ENCODE measurements around the gene TESK1.

Gene TESK1

DNA sequence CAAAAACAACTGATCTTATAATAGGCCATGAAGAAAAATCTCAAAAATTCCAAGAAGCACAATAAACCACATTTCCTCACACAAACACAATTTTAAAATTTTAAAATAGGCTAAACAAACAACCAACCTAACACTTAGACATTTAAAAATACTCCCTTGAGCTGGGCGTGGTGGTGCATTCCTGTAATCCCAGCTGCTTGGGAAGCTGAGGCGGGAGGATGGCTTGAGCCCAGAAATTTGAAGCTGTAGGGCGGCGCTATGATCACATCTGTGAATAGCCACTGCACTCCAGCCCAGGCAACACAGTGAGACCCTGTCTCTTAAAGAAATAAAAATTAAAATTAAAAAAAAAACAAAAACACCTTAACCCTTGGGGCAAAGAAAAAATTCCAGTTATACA is 36.9 kb upstream of the TESK1 start:
- ChIA-PET CTCF (interaction anchor here (1.2 to 2.7 kb wide), 3 partner anchors 9 to 20 kb away, joined by 3 to 8 read pairs (median 3); no protein-coding TSS in a partner anchor), POLR2A (no interaction called here)
- TF ChIP-seq, protein P1, sequence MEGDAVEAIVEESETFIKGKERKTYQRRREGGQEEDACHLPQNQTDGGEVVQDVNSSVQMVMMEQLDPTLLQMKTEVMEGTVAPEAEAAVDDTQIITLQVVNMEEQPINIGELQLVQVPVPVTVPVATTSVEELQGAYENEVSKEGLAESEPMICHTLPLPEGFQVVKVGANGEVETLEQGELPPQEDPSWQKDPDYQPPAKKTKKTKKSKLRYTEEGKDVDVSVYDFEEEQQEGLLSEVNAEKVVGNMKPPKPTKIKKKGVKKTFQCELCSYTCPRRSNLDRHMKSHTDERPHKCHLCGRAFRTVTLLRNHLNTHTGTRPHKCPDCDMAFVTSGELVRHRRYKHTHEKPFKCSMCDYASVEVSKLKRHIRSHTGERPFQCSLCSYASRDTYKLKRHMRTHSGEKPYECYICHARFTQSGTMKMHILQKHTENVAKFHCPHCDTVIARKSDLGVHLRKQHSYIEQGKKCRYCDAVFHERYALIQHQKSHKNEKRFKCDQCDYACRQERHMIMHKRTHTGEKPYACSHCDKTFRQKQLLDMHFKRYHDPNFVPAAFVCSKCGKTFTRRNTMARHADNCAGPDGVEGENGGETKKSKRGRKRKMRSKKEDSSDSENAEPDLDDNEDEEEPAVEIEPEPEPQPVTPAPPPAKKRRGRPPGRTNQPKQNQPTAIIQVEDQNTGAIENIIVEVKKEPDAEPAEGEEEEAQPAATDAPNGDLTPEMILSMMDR (IDR thresholded peaks at IDR 0.05; ENCODE audit: control extremely low read depth, extremely low read depth, low read depth, missing control alignments), result no peak
- DNase-seq (ENCODE audit: extremely low spot score), result no peak

DNA sequence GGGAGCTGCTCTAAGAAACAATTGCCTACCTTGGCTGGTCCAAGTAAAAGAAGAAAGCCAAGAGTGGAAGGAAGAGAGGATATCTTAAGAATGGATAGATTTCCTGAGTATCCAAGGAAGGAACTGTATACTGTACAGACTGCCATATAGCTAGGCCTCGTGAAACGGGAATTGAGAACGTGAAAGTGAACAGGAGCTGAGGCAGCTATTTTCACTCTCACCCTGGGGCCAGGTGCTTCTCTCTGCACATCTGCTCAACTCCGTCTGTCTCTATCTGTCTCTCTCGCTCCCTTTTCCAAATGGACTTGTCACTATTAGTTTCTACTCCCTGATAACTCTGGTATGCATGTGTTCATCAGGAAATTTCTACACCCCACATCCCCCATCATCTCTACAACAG is 35.9 kb upstream of the TESK1 start:
- POLR2A ChIA-PET, result no interaction called here

DNA sequence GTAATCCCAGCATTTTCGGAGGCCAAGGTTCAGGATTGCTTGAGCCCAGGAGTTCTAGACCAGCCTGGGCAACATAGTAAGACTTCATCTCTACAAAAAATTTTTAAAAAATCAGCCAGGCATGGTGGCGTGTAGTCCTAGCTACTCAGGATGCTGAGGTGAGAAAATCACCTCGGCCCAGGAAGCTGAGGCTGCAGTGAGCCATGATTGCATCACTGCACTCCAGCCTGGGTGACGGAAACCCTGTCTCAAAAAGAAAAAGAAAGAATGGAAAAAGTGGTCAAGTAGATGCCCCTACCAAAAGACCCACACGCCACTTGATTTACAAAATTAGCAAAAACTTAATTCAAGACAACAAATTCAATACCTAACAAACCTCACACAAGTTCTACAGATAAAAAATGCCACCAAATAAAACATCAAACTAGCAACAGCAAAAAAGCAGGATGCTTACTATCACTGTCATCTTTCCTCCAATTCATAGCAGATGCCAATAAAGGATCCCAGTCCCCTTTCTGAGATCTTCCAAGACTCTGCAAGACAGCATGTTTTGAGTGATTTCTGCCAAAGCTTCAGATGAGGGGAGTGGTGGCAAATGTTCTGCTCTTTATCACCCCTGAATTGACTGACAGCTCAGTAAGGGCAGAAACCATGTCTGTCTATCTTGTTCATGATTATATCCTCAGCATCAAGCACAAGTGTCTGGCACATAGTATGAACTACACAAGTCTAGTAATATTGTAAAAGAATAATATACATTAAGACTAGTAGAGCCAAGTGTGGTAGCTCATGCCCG is 34.2 kb upstream of the TESK1 start:
- POLR2A ChIA-PET, result no interaction called here
- TF ChIP-seq, protein P1 (IDR thresholded peaks at IDR 0.05; ENCODE audit: control extremely low read depth, extremely low read depth, low read depth, missing control alignments), result no peak
- CTCF ChIA-PET, result interaction anchor here (1.7 kb wide), 1 partner anchor 33 kb away, joined by 6 read pairs; no protein-coding TSS in a partner anchor
- no peak for DNase-seq (ENCODE audit: extremely low spot score)

More for the DNA sequence above, 35.9 kb upstream of the TESK1 start:
- TF ChIP-seq, protein P1 (IDR thresholded peaks at IDR 0.05; ENCODE audit: control extremely low read depth, extremely low read depth, low read depth, missing control alignments), result no peak
- CTCF ChIA-PET, result interaction anchor here (1.2 to 1.6 kb wide), 4 partner anchors 9 to 21 kb away, joined by 3 to 7 read pairs (median 4); no protein-coding TSS in a partner anchor
- DNase-seq (ENCODE audit: extremely low spot score), result no peak

DNA sequence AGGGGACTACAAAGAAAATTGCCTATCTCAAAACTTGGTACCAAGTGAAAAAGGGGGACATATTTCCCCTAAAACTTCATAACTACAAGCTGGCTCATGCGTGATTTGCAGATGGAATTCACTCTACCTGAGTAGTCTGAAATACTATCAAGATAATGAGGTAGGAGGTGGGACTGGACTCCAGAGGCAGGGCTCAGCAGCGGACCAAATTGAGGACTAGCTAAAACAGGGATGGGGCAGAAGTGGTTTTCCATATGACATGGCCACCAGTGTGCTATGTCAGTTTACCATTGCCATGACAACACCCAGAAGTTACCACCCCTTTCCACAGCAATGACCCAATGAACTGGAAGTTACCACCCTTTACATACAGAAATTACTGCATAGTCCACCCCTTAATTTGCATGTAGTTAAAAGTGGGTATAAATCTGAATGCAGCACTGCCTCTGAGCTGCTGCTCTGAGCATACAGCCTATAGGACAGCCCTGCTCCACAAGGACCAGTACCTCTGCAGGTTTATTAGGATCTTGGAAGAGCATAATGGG is 30.4 kb upstream of the TESK1 start:
- POLR2A ChIA-PET, result no interaction called here
- DNase-seq (ENCODE audit: extremely low spot score), result no peak
- CTCF ChIA-PET, result interaction anchor here (0.8 to 2.5 kb wide), 3 partner anchors 15 to 25 kb away, joined by 3 to 7 read pairs (median 3); no protein-coding TSS in a partner anchor
- TF ChIP-seq, protein P1 (IDR thresholded peaks at IDR 0.05; ENCODE audit: control extremely low read depth, extremely low read depth, low read depth, missing control alignments), result no peak

DNA sequence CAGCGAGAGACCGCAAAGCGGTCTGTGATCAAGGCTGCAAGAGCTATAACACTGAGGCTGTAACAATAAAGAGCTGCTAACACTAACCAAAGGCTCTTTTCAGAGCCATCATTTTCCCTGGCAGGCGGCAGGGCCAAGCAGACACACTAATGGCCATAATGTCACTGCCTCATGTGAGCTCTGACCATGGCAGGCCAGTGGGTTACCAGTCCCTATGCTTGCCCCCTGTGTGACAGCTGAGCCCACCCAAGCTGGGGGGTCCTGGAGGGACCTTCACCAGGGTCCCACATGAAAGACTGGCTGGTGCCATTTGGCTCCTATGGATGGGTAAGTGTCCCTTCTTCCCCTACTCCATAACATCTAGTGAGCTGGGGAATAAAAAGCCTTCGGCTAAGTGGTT is 29.6 kb upstream of the TESK1 start:
- ChIA-PET CTCF (interaction anchor here (0.8 to 1.0 kb wide), 2 partner anchors 24 to 120 kb away, joined by 3 read pairs; no protein-coding TSS in a partner anchor), POLR2A (no interaction called here)
- no peak for DNase-seq (ENCODE audit: extremely low spot score)
- TF ChIP-seq, protein P1 (IDR thresholded peaks at IDR 0.05; ENCODE audit: control extremely low read depth, extremely low read depth, low read depth, missing control alignments), result no peak

DNA sequence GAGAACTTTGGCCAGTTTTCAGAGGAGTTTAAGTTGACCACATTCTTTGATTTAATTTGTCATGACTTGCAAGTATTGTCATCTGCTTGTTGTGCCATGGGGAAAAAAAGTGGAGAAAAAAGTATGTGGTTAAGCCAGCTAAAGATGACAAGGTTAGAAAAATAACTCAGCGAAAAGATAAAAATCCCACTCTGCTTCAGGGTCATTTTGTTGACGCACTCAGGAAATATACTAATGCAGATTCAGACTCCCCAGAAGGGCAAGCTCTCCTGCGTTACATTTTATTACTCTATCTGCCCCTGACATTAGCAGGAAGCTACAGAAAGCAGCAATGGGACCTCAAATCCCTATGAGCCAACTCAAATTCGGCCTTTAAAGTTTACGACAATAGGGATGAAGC is 27.6 kb upstream of the TESK1 start:
- POLR2A ChIA-PET, result no interaction called here
- no peak for DNase-seq (ENCODE audit: extremely low spot score)
- TF ChIP-seq, protein P1 (IDR thresholded peaks at IDR 0.05; ENCODE audit: control extremely low read depth, extremely low read depth, low read depth, missing control alignments), result no peak
- CTCF ChIA-PET, result interaction anchor here (1.5 to 2.6 kb wide), 3 partner anchors 8 to 26 kb away, joined by 5 to 8 read pairs (median 5); no protein-coding TSS in a partner anchor

Data from GM10248 (cell line).